K562 (cell line): ENCODE data around the gene HMX2. TPM values are rescaled to one million over a fixed set of nuclear protein-coding genes. Genes with fewer than 3 reads are reported as not detected.

Experiments used
- CBX1 ChIP-seq: sonication (generic); IDR thresholded peaks from 2 replicates; pipeline ENCODE4 v1.6.1; 2016; ENCODE audit warnings: antibody characterized with exemption, low read depth, mild to moderate bottlenecking
- DPF2 ChIP-seq: fragments of 450-650 bp; IDR thresholded peaks from 2 replicates; pipeline ENCODE4 v1.6.1; 2016
- FOXA3 ChIP-seq, 2 experiments: fragments of 450-650 bp in 1 of 2; sonication (generic) in 1 of 2; formaldehyde crosslinking; IDR thresholded peaks in 1 of 2; conservative IDR thresholded peaks in 1 of 2; 2 replicates each; pipeline versions ENCODE4 v1.4.0 to v1.8.0; 2020 to 2022; ENCODE audit warnings: mild to moderate bottlenecking in 2 of 2, missing genetic modification reagents in 1 of 2
- KDM2B ChIP-seq: fragments of 250-450 bp; sonication (Bioruptor Pico); IDR thresholded peaks from 2 replicates; pipeline ENCODE4 v1.8.0; 2021; ENCODE audit warnings: mild to moderate bottlenecking, moderate library complexity
- L3MBTL2 ChIP-seq: fragments of 450-650 bp; IDR thresholded peaks from 2 replicates; pipeline ENCODE4 v1.6.1; 2016; ENCODE audit warnings: mild to moderate bottlenecking, moderate library complexity
- LCOR ChIP-seq: sonication (generic); formaldehyde crosslinking; IDR thresholded peaks from 2 replicates; pipeline ENCODE4 v1.8.0; 2022; ENCODE audit warnings: mild to moderate bottlenecking, missing genetic modification reagents
- MAZ ChIP-seq, 2 experiments: fragments of 450-650 bp in 1 of 2; sonication (generic) in 1 of 2; formaldehyde crosslinking; IDR thresholded peaks in 1 of 2; conservative IDR thresholded peaks in 1 of 2; 2 replicates each; pipeline versions ENCODE4 v1.4.0 to v1.5.0; 2020; ENCODE audit warnings: mild to moderate bottlenecking in 1 of 2, missing genetic modification reagents in 1 of 2
- POLR2AphosphoS2 ChIP-seq: IDR thresholded peaks from 2 replicates; pipeline ENCODE4 v1.6.1; 2012; ENCODE audit warnings: low read length, improper control_type of control experiment
- RAD21 ChIP-seq, 2 experiments: fragments of 250-450 bp in 1 of 2; fragments of 450-650 bp in 1 of 2; sonication (Bioruptor Pico) in 1 of 2; formaldehyde crosslinking in 1 of 2; IDR thresholded peaks in 1 of 2; conservative IDR thresholded peaks in 1 of 2; 2 replicates each; pipeline versions ENCODE4 v1.4.0 to v1.8.0; 2020 to 2022; ENCODE audit warnings: mild to moderate bottlenecking in 2 of 2, moderate library complexity in 1 of 2
- SAFB ChIP-seq: fragments of 200-400 bp; formaldehyde crosslinking; IDR thresholded peaks from 2 replicates; pipeline ENCODE4 v1.6.1; 2017; ENCODE audit warnings: low read depth, low read length, borderline replicate concordance
- STAT5A ChIP-seq: IDR thresholded peaks from 2 replicates; pipeline ENCODE4 v1.6.1; 2012; ENCODE audit warnings: low read length, inconsistent platforms, borderline replicate concordance
- ZBTB11 ChIP-seq, 3 experiments: fragments of 200-800 bp in 1 of 3; fragments of 250-450 bp in 1 of 3; fragments of 450-650 bp in 1 of 3; sonication (Bioruptor Pico) in 1 of 3; sonication (Bioruptor generic) in 1 of 3; formaldehyde crosslinking in 1 of 3; IDR thresholded peaks; 2 replicates each; pipeline versions ENCODE4 v1.6.1 to v1.8.0; 2016 to 2022; ENCODE audit warnings: mild to moderate bottlenecking in 2 of 3, missing genetic modification characterization in 2 of 3, missing compliant biosample characterization in 1 of 3, moderate library complexity in 1 of 3
- ZBTB40 ChIP-seq, 2 experiments: fragments of 450-650 bp in 1 of 2; sonication (generic) in 1 of 2; formaldehyde crosslinking in 1 of 2; IDR thresholded peaks; 2 replicates each; pipeline versions ENCODE4 v1.7.1 to v1.9.0; 2016 to 2022; ENCODE audit warnings: inconsistent platforms in 1 of 2, mild to moderate bottlenecking in 1 of 2, missing genetic modification reagents in 1 of 2
- ZNF253 ChIP-seq: fragments of 250-450 bp; sonication (Bioruptor Pico); conservative IDR thresholded peaks from 2 replicates; pipeline ENCODE4 v1.6.1; 2021; ENCODE audit warnings: mild to moderate bottlenecking
- polyA plus RNA-seq, 8 experiments: library from polyadenylated mRNA; depleted of rRNA in 4 of 8; stranded (reverse) in 5 of 8; unstranded in 3 of 8; fragments of >200 nt; fragmentation: Nextera tagmentation in 2 of 8; fragmentation: Illumina TruSeq in 1 of 8; extraction: Ambion mirVana in 2 of 8; extraction: Trizol in 1 of 8; gene quantifications; 2 replicates each; pipeline versions ENCODE4 v1.2.1 to v1.2.3, GENCODE V29; 2011 to 2014; ENCODE audit warnings: inconsistent platforms in 1 of 8, missing spikeins in 1 of 8
- total RNA-seq, 7 experiments: library from RNA; depleted of rRNA in 6 of 7; stranded (reverse); fragments of >200 nt in 6 of 7; fragmentation: Illumina TruSeq in 2 of 7; extraction: Trizol in 2 of 7; gene quantifications; 2 replicates each; pipeline versions ENCODE4 v1.2.1 to v1.2.3, GENCODE V29; 2011 to 2021; ENCODE audit warnings: low replicate concordance in 1 of 7

HMX2 gene
- total and polyA plus RNA-seq, 9 of the 15 experiments (the other 6 are each of a cell fraction or from before 2014, with no cell fraction given): 0.07 to 0.58 (median 0.09) TPM; not detected in 2

- TF ChIP-seq ZBTB40 (IDR thresholded peaks at IDR 0.05): peak; percentile 94
- TF ChIP-seq ZBTB40 (CRISPR knock-in tag; IDR thresholded peaks at IDR 0.05): no peak
- no peak for TF ChIP-seq FOXA3 (CRISPR knock-in tag; conservative IDR thresholded peaks at IDR 0.05 in 1 of 2, IDR thresholded peaks at IDR 0.05 in 1 of 2)
- peak; percentile 83; the same call in 1 of the 2 replicates for TF ChIP-seq L3MBTL2
- no peak for TF ChIP-seq KDM2B (CRISPR knock-in tag)
- TF ChIP-seq RAD21 (CRISPR knock-in tag; conservative IDR thresholded peaks at IDR 0.05 in 1 of 2, IDR thresholded peaks at IDR 0.05 in 1 of 2): no peak
- TF ChIP-seq LCOR (CRISPR knock-in tag): 0 out of 2 replicates have a peak, but pooled peaks have one; percentile 20
- no peak for TF ChIP-seq CBX1
- no peak for TF ChIP-seq SAFB
- TF ChIP-seq POLR2AphosphoS2: no peak
- peak in 1 of 3 experiments; percentile 46; a peak in 1 of 6 replicates for TF ChIP-seq ZBTB11 (CRISPR knock-in tag; IDR thresholded peaks at IDR 0.05)
- TF ChIP-seq STAT5A: no peak
- 0 out of 4 replicates have a peak, but pooled peaks of 1 of the 2 experiments have one; percentile 10 for TF ChIP-seq MAZ (CRISPR knock-in tag; conservative IDR thresholded peaks at IDR 0.05 in 1 of 2, IDR thresholded peaks at IDR 0.05 in 1 of 2)
- no peak for TF ChIP-seq ZNF253
- TF ChIP-seq DPF2: no peak
Observed at GRCh38 chr10:123154092-123154710, 6.3 kb downstream of the HMX2 start, which contains the start of gene BUB3 (continued).
